ENCODE measurements around the gene UNC13A. TPM values are rescaled to one million over a fixed set of nuclear protein-coding genes. Genes with fewer than 3 reads are reported as not detected.
A peak's percentile ranks its signal among the peaks of the same experiment; 100 is the strongest.

Gene UNC13A
- 0.13 TPM for total RNA-seq

DNA sequence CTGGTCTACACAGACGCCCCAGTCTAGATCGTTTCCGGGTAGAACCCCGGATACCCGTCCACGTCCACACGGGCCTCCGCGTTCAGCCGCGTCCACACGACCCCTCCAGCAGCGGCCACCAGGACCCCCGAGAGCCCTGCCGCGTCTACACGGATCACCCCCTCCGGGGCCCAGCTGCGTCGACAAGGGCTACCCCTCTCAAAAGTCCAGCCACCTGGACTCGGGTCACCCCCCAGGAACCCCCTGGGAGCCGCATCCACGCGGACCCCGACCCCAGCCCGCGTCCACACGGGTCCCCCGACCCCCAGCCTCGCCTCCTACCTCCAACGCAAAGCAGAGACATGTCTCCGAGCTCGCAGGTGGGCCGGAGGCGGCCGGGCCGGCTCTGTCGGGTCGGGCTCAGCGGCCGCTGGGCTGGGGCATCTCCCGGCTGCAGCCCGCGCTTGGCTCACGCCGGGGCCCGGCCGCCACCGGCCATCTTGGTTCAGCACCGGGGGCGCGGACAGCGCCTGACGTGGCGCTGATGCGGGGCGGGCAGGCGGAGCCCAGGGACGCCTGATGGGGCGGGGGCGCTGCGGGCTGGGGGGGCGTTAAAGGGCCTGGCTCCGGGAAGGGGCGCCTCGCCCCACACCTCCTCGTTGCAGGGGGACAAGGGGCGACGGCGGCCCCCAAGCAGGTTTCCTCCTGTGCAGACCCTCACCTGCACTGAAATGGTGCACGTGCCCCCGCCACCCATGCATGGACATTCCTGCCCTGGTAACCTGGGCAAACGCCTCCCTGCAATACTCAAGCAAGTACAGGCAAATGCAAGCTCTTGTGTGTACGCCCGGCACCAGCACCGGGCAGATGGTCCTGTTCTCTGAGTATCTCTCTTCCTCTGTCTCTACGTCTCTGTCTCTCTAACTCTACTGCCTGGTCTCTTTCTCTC, at the start of gene UNC13A:
UNC13A (minus strand) TSS at position 498 of the 928 bp plus-strand sequence; CDS start at position 343, 155 bp downstream.
- ATAC-seq (peak; percentile 78), DNase-seq (ENCODE audit: low spot score) (no peak)

DNA sequence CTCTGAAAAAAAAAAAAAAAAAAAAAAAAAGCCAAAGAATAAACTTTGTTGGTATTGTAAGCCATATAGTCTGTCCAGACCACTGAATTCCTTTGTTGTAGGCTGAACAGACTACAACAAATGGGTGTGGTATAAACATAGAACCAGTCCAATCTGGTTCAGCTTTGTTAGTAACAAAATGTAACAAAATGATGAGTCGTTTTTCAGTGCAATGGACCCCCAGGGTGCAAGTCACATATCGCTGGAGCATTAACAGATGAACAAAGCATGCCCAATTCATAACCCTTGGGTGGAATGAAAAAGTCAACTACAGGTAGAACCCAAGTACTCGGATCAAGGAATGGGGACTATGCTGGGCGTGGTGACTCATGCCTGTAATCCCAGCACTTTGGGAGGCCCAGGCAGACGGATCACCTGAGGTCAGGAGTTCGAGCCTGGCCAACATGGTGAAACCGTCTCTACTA, 49.6 kb upstream of the UNC13A start:
- DNase-seq (ENCODE audit: low spot score) (no peak), ATAC-seq (no peak)

- ATAC-seq (no peak), DNase-seq (ENCODE audit: low spot score) (no peak)
Observed at GRCh38 chr19:17735410-17735809, 47.3 kb upstream of the UNC13A start.

DNA sequence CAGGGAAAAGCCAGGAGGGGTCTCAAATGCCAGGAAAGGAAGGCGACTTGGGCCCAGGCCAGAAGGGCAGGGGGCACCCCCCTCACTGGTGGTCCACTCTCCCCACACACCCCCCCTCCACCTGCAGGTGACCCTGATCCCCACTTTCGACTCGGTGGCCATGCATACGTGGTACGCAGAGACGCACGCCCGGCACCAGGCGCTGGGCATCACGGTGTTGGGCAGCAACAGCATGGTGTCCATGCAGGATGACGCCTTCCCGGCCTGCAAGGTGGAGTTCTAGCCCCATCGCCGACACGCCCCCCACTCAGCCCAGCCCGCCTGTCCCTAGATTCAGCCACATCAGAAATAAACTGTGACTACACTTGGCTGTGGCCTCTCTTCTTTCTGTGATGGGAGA, 46.0 kb upstream of the UNC13A start:
- ATAC-seq, result no peak
- no peak for DNase-seq (ENCODE audit: low spot score)

GRCh38 chr19:17733127-17733526, 45.0 kb upstream of the UNC13A start:
- DNase-seq (ENCODE audit: low spot score) (no peak), ATAC-seq (no peak)

GRCh38 chr19:17727843-17728242, 39.7 kb upstream of the UNC13A start:
- DNase-seq (ENCODE audit: low spot score), result no peak
- no peak for ATAC-seq

DNA sequence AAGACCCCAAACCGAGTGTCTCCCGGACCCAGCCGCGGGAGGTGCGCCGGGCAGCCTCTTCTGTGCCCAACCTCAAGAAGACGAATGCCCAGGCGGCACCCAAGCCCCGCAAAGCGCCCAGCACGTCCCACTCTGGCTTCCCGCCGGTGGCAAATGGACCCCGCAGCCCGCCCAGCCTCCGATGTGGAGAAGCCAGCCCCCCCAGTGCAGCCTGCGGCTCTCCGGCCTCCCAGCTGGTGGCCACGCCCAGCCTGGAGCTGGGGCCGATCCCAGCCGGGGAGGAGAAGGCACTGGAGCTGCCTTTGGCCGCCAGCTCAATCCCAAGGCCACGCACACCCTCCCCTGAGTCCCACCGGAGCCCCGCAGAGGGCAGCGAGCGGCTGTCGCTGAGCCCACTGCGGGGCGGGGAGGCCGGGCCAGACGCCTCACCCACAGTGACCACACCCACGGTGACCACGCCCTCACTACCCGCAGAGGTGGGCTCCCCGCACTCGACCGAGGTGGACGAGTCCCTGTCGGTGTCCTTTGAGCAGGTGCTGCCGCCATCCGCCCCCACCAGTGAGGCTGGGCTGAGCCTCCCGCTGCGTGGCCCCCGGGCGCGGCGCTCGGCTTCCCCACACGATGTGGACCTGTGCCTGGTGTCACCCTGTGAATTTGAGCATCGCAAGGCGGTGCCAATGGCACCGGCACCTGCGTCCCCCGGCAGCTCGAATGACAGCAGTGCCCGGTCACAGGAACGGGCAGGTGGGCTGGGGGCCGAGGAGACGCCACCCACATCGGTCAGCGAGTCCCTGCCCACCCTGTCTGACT, 39.0 kb upstream of the UNC13A start:
- ATAC-seq (no peak), DNase-seq (ENCODE audit: low spot score) (no peak)

- ATAC-seq, result no peak
- no peak for DNase-seq (ENCODE audit: low spot score)
Observed at GRCh38 chr19:17726136-17726741, 38.1 kb upstream of the UNC13A start.

GRCh38 chr19:17725422-17726078, 37.4 kb upstream of the UNC13A start:
- DNase-seq (ENCODE audit: low spot score) (no peak), ATAC-seq (no peak)

- no peak for DNase-seq (ENCODE audit: low spot score)
- no peak for ATAC-seq
Observed at GRCh38 chr19:17724655-17725054, 36.5 kb upstream of the UNC13A start.

DNA sequence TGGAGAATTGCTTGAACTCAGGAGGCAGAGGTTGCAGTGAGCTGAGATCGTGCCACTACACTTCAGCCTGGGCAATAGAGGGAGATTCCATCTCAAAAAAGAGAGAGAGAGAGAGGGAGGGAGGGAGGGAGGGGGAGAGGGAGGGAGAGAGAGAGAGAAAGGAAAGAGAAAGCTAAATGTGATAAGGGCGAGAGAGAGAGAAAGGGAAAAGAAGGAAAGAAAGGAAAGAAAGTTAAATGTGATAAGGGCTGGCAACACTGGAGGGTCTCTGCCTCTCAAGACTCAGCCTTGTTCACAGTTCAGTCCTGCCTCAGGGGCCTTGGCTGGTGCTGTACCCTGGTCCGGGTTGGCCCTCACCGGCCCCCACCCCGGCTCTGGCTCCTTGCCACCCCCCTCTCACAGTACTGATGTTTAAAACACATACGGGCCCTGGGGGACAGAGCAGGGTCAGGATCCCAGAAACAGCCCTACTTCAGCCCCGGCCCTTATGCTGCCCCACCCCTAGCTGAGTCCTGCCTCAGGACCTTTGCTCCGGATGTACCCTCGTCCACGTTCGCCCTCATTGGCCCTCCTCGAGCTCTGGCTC, 34.6 kb upstream of the UNC13A start:
- DNase-seq (ENCODE audit: low spot score) (no peak), ATAC-seq (no peak)

DNA sequence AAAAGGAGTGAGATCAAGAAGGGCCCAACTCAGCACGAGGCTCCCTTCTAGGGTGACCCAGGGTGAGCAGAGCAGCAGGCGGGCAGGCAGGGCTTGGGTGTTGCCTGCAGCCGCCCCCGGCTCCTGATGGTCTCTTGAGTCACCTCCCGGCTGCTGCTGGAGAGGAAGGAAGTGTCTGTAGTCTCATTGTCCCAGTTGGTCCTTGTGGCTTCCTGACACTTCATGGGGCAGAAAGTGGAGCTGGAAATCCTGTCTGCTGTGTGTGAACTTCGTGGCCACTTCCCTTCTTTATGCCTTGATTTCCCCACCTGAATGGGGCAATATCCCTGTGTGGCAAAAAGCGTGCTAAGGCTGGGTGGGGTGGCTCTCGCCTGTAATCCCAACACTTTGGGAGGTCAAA, 33.7 kb upstream of the UNC13A start:
- ATAC-seq, result peak; percentile 49
- DNase-seq (ENCODE audit: low spot score), result no peak

GRCh38 chr19:17721111-17721628, 33.0 kb upstream of the UNC13A start:
- no peak for DNase-seq (ENCODE audit: low spot score)
- ATAC-seq, result no peak

- ATAC-seq (no peak), DNase-seq (ENCODE audit: low spot score) (no peak)
Observed at GRCh38 chr19:17720440-17720839, 32.3 kb upstream of the UNC13A start.

- ATAC-seq, result peak; percentile 4
- DNase-seq (ENCODE audit: low spot score), result no peak
Observed at GRCh38 chr19:17719730-17720400, 31.7 kb upstream of the UNC13A start.

GRCh38 chr19:17718947-17719711, 31.0 kb upstream of the UNC13A start, which contains the start of gene MAP1S:
MAP1S (plus strand) TSS chr19:17719480; CDS start chr19:17719503, 23 bp downstream.
- peak; percentile 67 for DNase-seq (ENCODE audit: low spot score)
- ATAC-seq, result peak; percentile 85

GRCh38 chr19:17718550-17718946, 30.4 kb upstream of the UNC13A start:
- no peak for ATAC-seq
- no peak for DNase-seq (ENCODE audit: low spot score)

DNA sequence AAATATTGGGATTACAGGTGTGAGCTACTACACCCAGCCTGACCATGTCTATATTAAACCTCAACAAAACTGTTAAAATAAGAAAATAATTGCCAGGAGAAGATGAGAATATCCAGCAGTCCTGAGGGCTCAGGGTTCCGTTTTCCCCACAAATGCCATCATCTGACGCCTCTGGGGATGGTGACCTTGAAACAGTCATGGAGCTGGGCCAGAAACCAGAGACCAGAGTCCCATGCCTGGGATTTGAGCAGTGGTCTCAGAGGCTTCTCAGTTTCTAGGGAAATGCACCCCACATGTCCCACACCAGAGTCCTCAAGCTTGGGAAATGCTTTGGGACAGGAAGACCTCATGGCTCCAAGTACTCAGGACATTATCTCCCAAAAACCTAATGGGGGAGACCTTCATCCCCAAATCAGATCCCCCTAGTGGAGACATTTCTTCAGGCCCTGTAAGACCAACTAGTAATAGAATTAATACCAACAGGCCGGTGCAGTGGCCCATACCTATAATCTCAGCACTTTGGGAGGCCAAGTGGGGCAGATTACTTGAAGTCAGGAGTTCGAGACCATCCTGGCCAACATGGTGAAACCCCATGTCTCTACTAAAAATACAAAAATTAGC, 28.3 kb upstream of the UNC13A start:
- no peak for ATAC-seq
- DNase-seq (ENCODE audit: low spot score), result no peak

Data from left lobe of liver (tissue), 2 donors.